Lower lobe of right lung (tissue), 2 donors: ENCODE measurements around the gene RETREG3. TPM values are rescaled to one million over a fixed set of nuclear protein-coding genes. Genes with fewer than 3 reads are reported as not detected.
A peak's percentile ranks its signal among the peaks of the same experiment; 100 is the strongest.
"Not testable (repeated sequence)": the region's sequence is repeated elsewhere in the genome, so short reads cannot be mapped to it uniquely, and the experiment has no call there.

Experiments
- ATAC-seq, 2 donors: fragments of 200-7000 bp; cut with Tn5 transposase; one replicate each; pipeline ENCODE4 v1.9.1; 2020 to 2022; ENCODE audit warnings: mild to moderate bottlenecking in 2 of 2, moderate library complexity in 2 of 2
- DNase-seq: peaks from one replicate; pipeline ENCODE4 v3.0.0-alpha.2; 2020
- H3K27ac ChIP-seq: fragments of 200-600 bp; one replicate; pipeline ENCODE4 v1.8.0; 2022
- H3K27me3 ChIP-seq: fragments of 200-600 bp; one replicate; pipeline ENCODE4 v1.8.0; 2022; ENCODE audit warnings: low read depth
- H3K36me3 ChIP-seq: fragments of 200-600 bp; one replicate; pipeline ENCODE4 v1.8.0; 2022; ENCODE audit warnings: mild to moderate bottlenecking
- H3K4me1 ChIP-seq: fragments of 200-600 bp; one replicate; pipeline ENCODE4 v1.8.0; 2022
- H3K4me3 ChIP-seq: fragments of 200-600 bp; one replicate; pipeline ENCODE4 v1.8.0; 2022; ENCODE audit warnings: mild to moderate bottlenecking
- H3K9me3 ChIP-seq: fragments of 200-600 bp; one replicate; pipeline ENCODE4 v1.8.0; 2022
- intact Hi-C: fragments of 100-400 bp; cut with DNase I; formaldehyde crosslinking; loops from one replicate; pipeline ENCODE4 v1.11.0; 2022
- total RNA-seq: library from RNA; stranded (reverse); fragmentation: NEBNext Ultra II Directional; extraction: Animal tissue kit (Norgen Biotek cat#: 25700); gene quantifications from one replicate; pipeline ENCODE4 v1.2.1, GENCODE V29; 2021
- TF ChIP-seq, protein P1 (sequence below): fragments of 200-600 bp; IDR thresholded peaks from one replicate; pipeline ENCODE4 v1.8.0; 2022; ENCODE audit warnings: antibody characterized with exemption, mild to moderate bottlenecking
- donor health status: DM: no; HTN: yes; CAD: no; lungs with severe emphysema.

The RETREG3 gene
- total RNA-seq, 1 donor from 2014 or later: 70.7 TPM

- H3K27me3 ChIP-seq: no peaks in the 10 kb centered on the region
- peak in 1 of 2 donors; percentile 3 for ATAC-seq
- H3K27ac ChIP-seq: peak overlapping the region; percentile 73
- TF ChIP-seq, protein P1, sequence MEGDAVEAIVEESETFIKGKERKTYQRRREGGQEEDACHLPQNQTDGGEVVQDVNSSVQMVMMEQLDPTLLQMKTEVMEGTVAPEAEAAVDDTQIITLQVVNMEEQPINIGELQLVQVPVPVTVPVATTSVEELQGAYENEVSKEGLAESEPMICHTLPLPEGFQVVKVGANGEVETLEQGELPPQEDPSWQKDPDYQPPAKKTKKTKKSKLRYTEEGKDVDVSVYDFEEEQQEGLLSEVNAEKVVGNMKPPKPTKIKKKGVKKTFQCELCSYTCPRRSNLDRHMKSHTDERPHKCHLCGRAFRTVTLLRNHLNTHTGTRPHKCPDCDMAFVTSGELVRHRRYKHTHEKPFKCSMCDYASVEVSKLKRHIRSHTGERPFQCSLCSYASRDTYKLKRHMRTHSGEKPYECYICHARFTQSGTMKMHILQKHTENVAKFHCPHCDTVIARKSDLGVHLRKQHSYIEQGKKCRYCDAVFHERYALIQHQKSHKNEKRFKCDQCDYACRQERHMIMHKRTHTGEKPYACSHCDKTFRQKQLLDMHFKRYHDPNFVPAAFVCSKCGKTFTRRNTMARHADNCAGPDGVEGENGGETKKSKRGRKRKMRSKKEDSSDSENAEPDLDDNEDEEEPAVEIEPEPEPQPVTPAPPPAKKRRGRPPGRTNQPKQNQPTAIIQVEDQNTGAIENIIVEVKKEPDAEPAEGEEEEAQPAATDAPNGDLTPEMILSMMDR: no peak
- H3K9me3 ChIP-seq: no peaks in the 10 kb centered on the region
- peak overlapping the region; percentile 96 for H3K4me3 ChIP-seq
- H3K36me3 ChIP-seq: peaks cover 23% of the 10 kb centered on the region
- H3K4me1 ChIP-seq: peaks cover 46% of the 10 kb centered on the region
- DNase-seq: peak; percentile 61
- intact Hi-C loops: no loop called here
Observed at GRCh38 chr17:42562388-42563142, 46.6 kb downstream of the RETREG3 start.

GRCh38 chr17:42561897-42562387 is 47.2 kb downstream of the RETREG3 start, which contains the start of gene COASY:
COASY (plus strand) TSS chr17:42562148; CDS start chr17:42562623, 475 bp downstream.
- DNase-seq (peak; percentile 97), ATAC-seq (peak; percentile 89)
- H3K4me3 ChIP-seq: peak within 1 kb of the TSS; percentile 96
- TF ChIP-seq, protein P1: no peak
- intact Hi-C loops: no loop called here
- peaks cover 23% of the 10 kb centered on the region for H3K36me3 ChIP-seq
- peak within 1 kb of the TSS; percentile 73 for H3K27ac ChIP-seq
- peaks cover 43% of the 10 kb centered on the region for H3K4me1 ChIP-seq
- H3K27me3 ChIP-seq: no peaks in the 10 kb centered on the region
- no peaks in the 10 kb centered on the region for H3K9me3 ChIP-seq

GRCh38 chr17:42560246-42560645 is 48.9 kb downstream of the RETREG3 start:
- Histone ChIP-seq H3K4me3 (no peak overlapping the region), H3K36me3 (peaks cover 13% of the 10 kb centered on the region), H3K27me3 (no peaks in the 10 kb centered on the region), H3K4me1 (peaks cover 39% of the 10 kb centered on the region), H3K27ac (no peak overlapping the region), H3K9me3 (no peaks in the 10 kb centered on the region)
- TF ChIP-seq, protein P1: no peak
- ATAC-seq (no peak), DNase-seq (no peak)
- intact Hi-C loops: no loop called here

GRCh38 chr17:42559075-42559474 is 50.1 kb downstream of the RETREG3 start:
- Histone ChIP-seq H3K36me3 (peaks cover 1% of the 10 kb centered on the region), H3K4me1 (peaks cover 40% of the 10 kb centered on the region), H3K4me3 (no peak overlapping the region), H3K27ac (peak overlapping the region; percentile 22), H3K9me3 (no peaks in the 10 kb centered on the region), H3K27me3 (no peaks in the 10 kb centered on the region)
- intact Hi-C loops: no loop called here
- TF ChIP-seq, protein P1: no peak
- DNase-seq: no peak
- peak; percentile 10 to 37 for ATAC-seq

DNA sequence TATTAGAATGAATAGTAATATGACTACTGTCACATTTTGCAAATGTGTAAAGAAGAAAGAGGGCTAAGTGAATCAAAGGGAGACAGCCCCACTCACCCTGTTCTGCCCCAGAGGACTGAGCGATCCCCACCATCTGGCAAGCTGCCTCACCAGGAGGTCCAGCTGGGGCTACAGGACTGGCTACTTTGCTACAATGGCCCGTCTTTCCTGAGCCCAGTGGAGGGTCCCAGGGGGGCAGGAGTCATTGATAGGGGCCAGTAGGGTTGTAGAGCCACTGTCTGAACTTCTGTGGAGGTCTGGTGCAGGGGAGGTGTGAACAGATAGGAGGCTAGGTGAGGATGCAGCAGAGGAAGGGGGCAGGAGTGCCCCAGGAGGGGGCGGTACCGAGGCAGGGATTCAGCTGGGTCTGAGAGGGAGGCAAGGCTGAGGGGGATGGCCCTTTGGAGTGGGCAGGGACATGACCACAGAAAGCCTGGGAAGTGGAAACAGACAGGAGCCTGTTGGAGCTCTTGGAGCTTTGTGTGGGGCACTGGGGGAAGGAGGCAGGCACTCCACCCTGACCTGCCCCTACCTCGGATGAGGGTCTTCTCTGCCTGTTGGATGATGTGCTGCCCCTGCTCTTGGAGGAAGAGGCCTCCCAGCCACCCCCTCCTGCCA is 53.1 kb downstream of the RETREG3 start:
- H3K4me3 ChIP-seq, intact Hi-C loops: not testable (repeated sequence)

More for the DNA sequence above, 53.1 kb downstream of the RETREG3 start:
- peaks cover 28% of the 10 kb centered on the region for H3K4me1 ChIP-seq
- H3K36me3 ChIP-seq, H3K27me3 ChIP-seq, H3K27ac ChIP-seq, DNase-seq, ATAC-seq, H3K9me3 ChIP-seq: not testable (repeated sequence)
